Nucleus accumbens (tissue), 56 donors: Measurements from ENCODE around the gene ZBTB7B.
"Not testable (repeated sequence)": the region's sequence is repeated elsewhere in the genome, so short reads cannot be mapped to it uniquely, and the experiment has no call there.

ENCODE experiments used
- DNase-seq, 56 donors: peaks; one replicate each; lab custom pipeline; 2025; lab: John Stamatoyannopoulos, UW

The ZBTB7B gene

GRCh38 chr1:154967331-154967950 is 35.2 kb upstream of the ZBTB7B start:
- DNase-seq = no peak

- DNase-seq = no peak
Measured at GRCh38 chr1:154968731-154969130, 33.9 kb upstream of the ZBTB7B start.

GRCh38 chr1:154969246-154969645 is 33.4 kb upstream of the ZBTB7B start:
- no peak for DNase-seq

GRCh38 chr1:154969860-154970452 is 32.6 kb upstream of the ZBTB7B start:
- peak in 10 of 56 donors; percentile 9 to 43 (median 16) for DNase-seq

- DNase-seq = peak in 54 of 56 donors; percentile 20 to 91 (median 74)
Measured at GRCh38 chr1:154970631-154971340, 31.8 kb upstream of the ZBTB7B start, which contains the start of gene SHC1. Gene SHC1 (minus strand): TSS chr1:154970747. CDS start chr1:154970526, 221 bp downstream.

- DNase-seq = no peak
Measured at GRCh38 chr1:154971341-154971998, 31.1 kb upstream of the ZBTB7B start.

- DNase-seq = no peak
Measured at GRCh38 chr1:154972213-154972516, 30.4 kb upstream of the ZBTB7B start.

GRCh38 chr1:154972517-154973343 is 29.9 kb upstream of the ZBTB7B start:
- DNase-seq = peak in 18 of 56 donors; percentile 3 to 53 (median 26)

- peak in 54 of 56 donors; percentile 25 to 89 (median 74) for DNase-seq
Measured at GRCh38 chr1:154973344-154974101, 29.1 kb upstream of the ZBTB7B start.

- DNase-seq = peak; percentile 89 to 100 (median 98)
Measured at GRCh38 chr1:154974102-154974807, 28.3 kb upstream of the ZBTB7B start, which contains the start of gene CKS1B. Gene CKS1B (plus strand): TSS chr1:154974681. CDS start chr1:154974746, 65 bp downstream.

- DNase-seq = peak in 52 of 56 donors; percentile 55 to 99 (median 93)
Measured at GRCh38 chr1:154974808-154975408, 27.7 kb upstream of the ZBTB7B start.

- DNase-seq = peak in 18 of 56 donors; percentile 6 to 43 (median 22)
Measured at GRCh38 chr1:154975409-154976059, 27.1 kb upstream of the ZBTB7B start.

- DNase-seq = not testable (repeated sequence)
Measured at GRCh38 chr1:154977762-154978161, 24.8 kb upstream of the ZBTB7B start.

GRCh38 chr1:154978360-154978759 is 24.2 kb upstream of the ZBTB7B start:
- no peak for DNase-seq

GRCh38 chr1:154982341-154982740 is 20.3 kb upstream of the ZBTB7B start:
- no peak for DNase-seq

GRCh38 chr1:154982897-154983648 is 19.5 kb upstream of the ZBTB7B start, which contains the start of gene FLAD1:
Gene FLAD1 (plus strand): TSS chr1:154983344. CDS start chr1:154983695, 351 bp downstream.
- DNase-seq = peak; percentile 79 to 98 (median 95)
